Motor neuron (in vitro differentiated cells): ENCODE results near the gene PCYOX1L. TPM values are rescaled to one million over a fixed set of nuclear protein-coding genes. Genes with fewer than 3 reads are reported as not detected.

Experiments
- ATAC-seq, 8 experiments: fragments of 200-7000 bp; cut with Tn5 transposase; replicated peaks in 6 of 8; 2 replicates each; pipeline ENCODE4 v1.8.0; 2021; ENCODE audit warnings: mild to moderate bottlenecking in 8 of 8, moderate library complexity in 8 of 8
- H3K27ac ChIP-seq, 2 donors: fragments of 250-450 bp; sonication (Bioruptor Pico); 2 replicates each; pipeline ENCODE4 v1.9.0; 2021; ENCODE audit warnings: antibody characterized with exemption in 2 of 2, mild to moderate bottlenecking in 2 of 2, moderate library complexity in 1 of 2
- H3K4me1 ChIP-seq, 2 donors: fragments of 250-450 bp; sonication (Bioruptor Pico); replicated peaks in 1 of 2; 2 replicates each; pipeline ENCODE4 v1.6.1; 2021; ENCODE audit warnings: antibody characterized with exemption in 2 of 2, mild to moderate bottlenecking in 2 of 2, moderate library complexity in 1 of 2
- H3K4me3 ChIP-seq, 5 donors: fragments of 250-450 bp; sonication (Bioruptor Pico); 2 replicates each; pipeline ENCODE4 v1.9.0; 2021; ENCODE audit warnings: antibody characterized with exemption in 5 of 5, mild to moderate bottlenecking in 5 of 5, moderate library complexity in 4 of 5
- WGBS, 10 experiments: fragments of 450-650 bp; shearing (Covaris generic); methylation state at CpG; one replicate each; pipeline ENCODE4 v1.0.0; 2022; 5-methylcytosine and 5-hydroxymethylcytosine counted together
- in situ Hi-C, 9 experiments: fragments of 400-800 bp; cut with MboI; loops; one replicate each; pipeline ENCODE4 v1.15.0; 2021; ENCODE audit warnings: low sequenced_read_pairs in 9 of 9, low pct_unique_long_range_greater_than_20kb in 2 of 9; ENCODE audit not compliant: unreplicated experiment in 9 of 9
- total RNA-seq, 8 experiments: library from RNA; unstranded; fragments of 300-600 nt; gene quantifications; 2 replicates each; pipeline versions ENCODE4 v1.2.3 to v1.2.4, GENCODE V29; 2022

The PCYOX1L gene
- total RNA-seq, 8 experiments from 2014 or later = 8.8 to 20.0 (median 15.6) TPM

GRCh38 chr5:149322518-149322917 is 35.3 kb upstream of the PCYOX1L start:
- in situ Hi-C loops = loop anchor here in 2 of 9 experiments (25.0 kb wide), 1 partner anchor 240 kb away; the partner anchor contains the start of gene CSNK1A1 (in 2 of the 2)
- WGBS, 10 experiments = 71 to 100% (median 83%) methylated on average over 1 to 9 of the region's 12 CpGs; no CpG with 5 or more reads in 1 of the 10 experiments
- no peak for ATAC-seq
- H3K27ac ChIP-seq = no peak overlapping the region
- no peak overlapping the region for H3K4me3 ChIP-seq
- H3K4me1 ChIP-seq = peaks cover 10 to 11% of the 10 kb centered on the region in 2 donors

GRCh38 chr5:149323210-149323609 is 34.6 kb upstream of the PCYOX1L start:
- no peak overlapping the region for H3K4me3 ChIP-seq
- in situ Hi-C loops = loop anchor here in 2 of 9 experiments (25.0 kb wide), 1 partner anchor 239 kb away; the partner anchor contains the start of gene CSNK1A1 (in 2 of the 2)
- peaks cover 10% of the 10 kb centered on the region in 2 donors for H3K4me1 ChIP-seq
- ATAC-seq = no peak
- no peak overlapping the region for H3K27ac ChIP-seq

DNA sequence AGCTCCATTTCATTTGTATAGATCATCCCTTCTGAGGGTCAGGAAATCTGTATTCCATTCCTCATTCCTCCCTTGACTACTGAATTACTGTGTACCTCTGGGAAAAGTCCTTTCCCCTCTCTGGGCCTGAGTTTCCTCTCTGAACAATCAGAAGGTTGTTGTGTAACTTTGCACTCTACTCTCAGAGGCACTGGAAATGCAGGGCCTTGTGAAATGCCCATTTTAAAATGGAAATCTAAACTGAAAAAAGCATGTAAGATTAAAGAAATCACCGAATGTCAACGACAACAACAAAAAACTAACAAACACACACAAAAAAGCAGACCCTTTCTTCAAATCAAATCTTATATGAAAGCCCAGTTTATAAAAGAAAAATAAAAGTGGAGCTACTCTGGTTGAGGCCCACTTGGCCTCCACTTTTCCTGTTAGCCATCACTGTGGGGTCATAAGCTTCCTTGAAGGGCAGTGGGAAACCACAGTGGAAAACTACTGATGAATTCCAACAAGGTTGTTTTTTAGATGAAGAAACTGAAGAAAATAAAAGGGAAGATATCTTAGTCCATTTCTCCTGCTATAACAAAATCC is 34.1 kb upstream of the PCYOX1L start:
- in situ Hi-C loops = loop anchor here in 2 of 9 experiments (25.0 kb wide), 1 partner anchor 239 kb away; the partner anchor contains the start of gene CSNK1A1 (in 2 of the 2)
- peaks cover 10% of the 10 kb centered on the region in 2 donors for H3K4me1 ChIP-seq
- 72 to 100% (median 96%) methylated on average over 2 of the region's 2 CpGs for WGBS, 10 experiments
- H3K4me3 ChIP-seq = no peak overlapping the region
- no peak overlapping the region for H3K27ac ChIP-seq
- ATAC-seq = no peak

DNA sequence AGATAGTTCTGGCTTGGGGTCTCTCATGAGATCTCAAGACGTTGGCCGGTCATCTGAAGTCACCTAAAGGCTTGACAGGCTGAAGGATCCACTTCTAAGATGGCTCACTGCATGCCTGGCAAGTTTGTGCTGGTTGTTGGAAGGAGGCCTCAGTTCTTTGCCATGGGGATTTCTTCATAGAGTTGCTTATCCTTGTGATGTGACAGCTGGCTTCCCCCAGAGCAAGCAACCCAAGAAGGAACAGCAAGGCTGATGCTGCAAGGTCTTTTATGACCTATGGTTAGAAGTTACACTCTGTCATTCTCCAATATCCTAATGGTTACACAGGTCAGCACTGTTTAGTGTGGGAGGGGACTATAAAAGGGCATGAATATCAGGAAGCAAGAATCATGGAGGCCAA is 33.2 kb upstream of the PCYOX1L start:
- 83 to 100% (median 94%) methylated on average over 1 to 2 of the region's 2 CpGs; no CpG with 5 or more reads in 6 of the 10 experiments for whole genome bisulfite sequencing, 10 experiments
- in situ Hi-C loops = loop anchor here in 2 of 9 experiments (25.0 kb wide), 1 partner anchor 238 kb away; the partner anchor contains the start of gene CSNK1A1 (in 2 of the 2)
- ATAC-seq = no peak
- Histone ChIP-seq H3K4me1 (peaks cover 10% of the 10 kb centered on the region in 2 donors), H3K27ac (no peak overlapping the region), H3K4me3 (no peak overlapping the region)

DNA sequence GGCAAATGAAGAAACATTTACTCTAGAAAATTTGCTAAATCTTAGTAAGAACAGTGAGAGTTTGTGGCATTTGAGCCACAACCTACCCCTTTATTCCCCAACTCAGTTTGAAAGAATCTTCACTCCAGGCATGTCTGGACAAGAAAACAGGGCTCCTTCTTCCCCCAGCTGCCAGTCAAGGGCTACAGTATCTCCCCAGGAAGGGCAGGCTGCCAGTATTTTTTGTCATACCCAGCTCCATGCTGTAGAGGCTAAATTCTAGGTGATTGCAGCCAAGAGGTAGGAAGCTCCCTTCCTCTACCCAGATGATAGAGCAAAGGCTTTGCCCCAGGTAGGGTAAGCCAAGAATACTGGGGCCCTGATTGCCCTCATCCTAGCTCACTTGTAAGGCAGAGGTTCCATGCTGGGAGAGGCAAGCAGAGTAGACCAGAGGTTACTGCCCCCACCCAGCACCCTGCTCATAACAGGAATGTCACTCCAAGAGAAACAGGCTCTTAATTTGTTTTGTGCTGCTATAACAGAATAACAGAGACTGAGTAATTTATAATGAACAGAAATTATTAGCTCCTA is 32.6 kb upstream of the PCYOX1L start:
- in situ Hi-C loops = no loop called here
- no peak overlapping the region for H3K4me3 ChIP-seq
- ATAC-seq = no peak
- H3K27ac ChIP-seq = no peak overlapping the region
- H3K4me1 ChIP-seq = peaks cover 10% of the 10 kb centered on the region in 2 donors

GRCh38 chr5:149325894-149326293 is 32.0 kb upstream of the PCYOX1L start:
- no peak for ATAC-seq
- in situ Hi-C loops = no loop called here
- 83 to 100% (median 90%) methylated on average over 1 to 5 of the region's 5 CpGs; no CpG with 5 or more reads in 1 of the 10 experiments for WGBS, 10 experiments
- H3K4me1 ChIP-seq = peaks cover 3 to 4% of the 10 kb centered on the region in 2 donors
- H3K4me3 ChIP-seq = no peak overlapping the region
- no peak overlapping the region for H3K27ac ChIP-seq

GRCh38 chr5:149326611-149327010 is 31.2 kb upstream of the PCYOX1L start:
- in situ Hi-C loops = no loop called here
- H3K4me3 ChIP-seq = no peak overlapping the region
- no peaks in the 10 kb centered on the region for H3K4me1 ChIP-seq
- 65 to 100% (median 88%) methylated on average over 1 to 3 of the region's 3 CpGs for WGBS, 10 experiments
- ATAC-seq = no peak
- no peak overlapping the region for H3K27ac ChIP-seq

GRCh38 chr5:149328177-149328576 is 29.7 kb upstream of the PCYOX1L start:
- no peak overlapping the region for H3K27ac ChIP-seq
- in situ Hi-C loops = no loop called here
- no peaks in the 10 kb centered on the region for H3K4me1 ChIP-seq
- 70 to 100% (median 92%) methylated on average over 1 to 4 of the region's 5 CpGs; no CpG with 5 or more reads in 2 of the 10 experiments for WGBS, 10 experiments
- H3K4me3 ChIP-seq = no peak overlapping the region
- no peak for ATAC-seq

- no peaks in the 10 kb centered on the region for H3K4me1 ChIP-seq
- in situ Hi-C loops = no loop called here
- 62 to 100% (median 97%) methylated on average over 1 to 2 of the region's 2 CpGs; no CpG with 5 or more reads in 2 of the 10 experiments for WGBS, 10 experiments
- H3K4me3 ChIP-seq = no peak overlapping the region
- H3K27ac ChIP-seq = no peak overlapping the region
- ATAC-seq = no peak
These were observed 24.0 kb upstream of the PCYOX1L start for GRCh38 chr5:149333711-149334443.

- in situ Hi-C loops = no loop called here
- Histone ChIP-seq H3K4me3 (no peak overlapping the region), H3K4me1 (no peaks in the 10 kb centered on the region), H3K27ac (no peak overlapping the region)
- no peak for ATAC-seq
- 40 to 81% (median 75%) methylated on average over 1 to 4 of the region's 4 CpGs; no CpG with 5 or more reads in 5 of the 10 experiments for WGBS, 10 experiments
These were observed 20.1 kb upstream of the PCYOX1L start for GRCh38 chr5:149337736-149338135.

DNA sequence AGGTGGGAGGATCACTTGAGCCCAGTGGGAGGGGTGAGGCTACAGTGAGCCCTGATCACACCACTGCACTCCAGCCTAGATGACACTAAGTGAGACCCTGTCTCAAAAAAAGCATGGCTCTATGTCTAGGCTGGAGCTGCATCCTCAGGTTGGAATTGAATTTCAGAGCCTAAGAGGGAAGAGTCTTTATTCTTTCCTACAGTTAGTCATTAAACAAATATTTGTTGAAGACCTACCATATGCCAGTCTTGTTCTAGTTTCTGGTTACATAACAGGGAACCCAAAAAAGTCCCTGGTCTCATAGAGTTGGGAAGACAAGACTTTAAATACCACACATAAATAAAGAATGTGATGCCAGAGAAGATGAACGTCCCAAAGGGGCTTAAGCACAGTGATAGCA is 19.5 kb upstream of the PCYOX1L start:
- WGBS, 10 experiments = 0 to 80% (median 55%) methylated on average over 1 of the region's 1 CpG; no CpG with 5 or more reads in 2 of the 10 experiments
- in situ Hi-C loops = no loop called here
- ATAC-seq = no peak
- H3K4me3 ChIP-seq = no peak overlapping the region
- no peaks in the 10 kb centered on the region for H3K4me1 ChIP-seq
- H3K27ac ChIP-seq = no peak overlapping the region

DNA sequence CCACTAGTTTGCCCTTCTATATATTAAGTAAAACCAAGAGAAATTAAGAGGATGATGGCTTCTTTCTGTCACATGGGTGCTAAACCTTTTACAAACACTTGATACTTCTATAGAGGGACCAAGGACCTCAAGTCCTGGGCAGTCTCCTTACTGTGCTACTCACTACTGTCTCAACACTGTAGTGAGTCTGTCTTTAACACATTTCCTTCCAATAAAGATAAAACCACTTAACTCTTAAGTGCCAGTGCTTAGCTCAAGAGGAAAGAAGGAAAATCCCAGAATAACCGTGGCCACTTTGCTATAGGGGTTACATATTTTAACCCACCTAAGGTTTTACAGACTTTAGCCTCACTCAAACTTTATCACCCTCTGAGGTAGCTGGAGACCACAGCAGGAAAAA is 16.9 kb upstream of the PCYOX1L start:
- in situ Hi-C loops = no loop called here
- WGBS, 10 experiments = 14 to 100% (median 76%) methylated on average over 1 of the region's 1 CpG; no CpG with 5 or more reads in 4 of the 10 experiments
- no peak overlapping the region for H3K4me3 ChIP-seq
- peaks cover 5 to 6% of the 10 kb centered on the region in 2 donors for H3K4me1 ChIP-seq
- ATAC-seq = no peak
- H3K27ac ChIP-seq = no peak overlapping the region

- no peak for ATAC-seq
- Histone ChIP-seq H3K4me1 (peaks cover 7 to 11% of the 10 kb centered on the region in 2 donors), H3K4me3 (no peak overlapping the region), H3K27ac (no peak overlapping the region)
- in situ Hi-C loops = no loop called here
These were observed 16.0 kb upstream of the PCYOX1L start for GRCh38 chr5:149341876-149342275.
